DMS153 treated with DMSO at 0.1 percent for 48 hours (cell line): ENCODE measurements around the gene TUBB1.
"Not testable (repeated sequence)": the region's sequence is repeated elsewhere in the genome, so short reads cannot be mapped to it uniquely, and the experiment has no call there.

ENCODE experiments used
- DNase-seq: peaks from one replicate; lab custom pipeline; 2025; ENCODE audit not compliant: unreplicated experiment; lab: John Stamatoyannopoulos, UW

The TUBB1 gene

GRCh38 chr20:59018817-59019216 is 412 bp upstream of the TUBB1 start:
- DNase-seq, result no peak

DNA sequence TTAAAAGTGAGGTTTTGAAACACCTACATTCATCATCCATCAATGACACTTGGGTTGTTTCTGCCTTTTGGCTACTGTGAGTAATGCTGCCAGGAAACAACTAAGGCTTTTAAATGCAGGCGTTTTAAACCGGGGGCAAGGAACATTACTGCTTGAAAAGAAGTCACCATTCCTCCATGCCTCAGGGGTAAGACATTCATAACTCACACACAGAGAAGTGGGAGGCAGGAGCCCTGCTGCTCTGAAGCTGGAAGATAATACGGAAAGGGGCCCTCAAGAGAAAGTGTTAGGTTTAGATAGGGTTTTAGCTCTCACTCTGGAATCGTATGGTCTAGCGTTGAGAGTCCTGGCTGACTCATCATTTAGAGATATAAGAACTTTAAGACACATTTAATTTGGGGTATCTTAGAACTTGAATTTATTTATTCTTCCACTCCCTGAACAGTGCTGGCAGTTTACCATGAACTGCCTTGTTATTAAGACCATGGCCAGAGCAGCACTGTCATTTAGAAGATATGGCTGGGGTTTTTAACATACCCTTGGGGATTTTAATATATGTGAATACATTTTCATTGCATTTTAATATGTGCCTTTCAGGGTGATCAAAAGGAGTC is 1.8 kb downstream of the TUBB1 start:
- DNase-seq, result no peak

GRCh38 chr20:59022754-59023153 is 3.5 kb downstream of the TUBB1 start:
- DNase-seq, result no peak

DNA sequence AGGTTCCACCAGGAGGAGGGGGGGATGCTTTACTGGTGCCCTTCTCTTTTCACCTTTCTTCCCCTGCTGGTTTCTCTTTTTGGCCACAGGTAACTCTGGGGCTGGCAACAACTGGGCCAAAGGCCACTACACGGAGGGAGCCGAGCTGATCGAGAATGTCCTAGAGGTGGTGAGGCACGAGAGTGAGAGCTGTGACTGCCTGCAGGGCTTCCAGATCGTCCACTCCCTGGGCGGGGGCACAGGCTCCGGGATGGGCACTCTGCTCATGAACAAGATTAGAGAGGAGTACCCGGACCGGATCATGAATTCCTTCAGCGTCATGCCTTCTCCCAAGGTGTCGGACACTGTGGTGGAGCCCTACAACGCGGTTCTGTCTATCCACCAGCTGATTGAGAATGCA is 4.4 kb downstream of the TUBB1 start:
- no peak for DNase-seq

GRCh38 chr20:59024111-59024530 is 4.9 kb downstream of the TUBB1 start:
- no peak for DNase-seq

DNA sequence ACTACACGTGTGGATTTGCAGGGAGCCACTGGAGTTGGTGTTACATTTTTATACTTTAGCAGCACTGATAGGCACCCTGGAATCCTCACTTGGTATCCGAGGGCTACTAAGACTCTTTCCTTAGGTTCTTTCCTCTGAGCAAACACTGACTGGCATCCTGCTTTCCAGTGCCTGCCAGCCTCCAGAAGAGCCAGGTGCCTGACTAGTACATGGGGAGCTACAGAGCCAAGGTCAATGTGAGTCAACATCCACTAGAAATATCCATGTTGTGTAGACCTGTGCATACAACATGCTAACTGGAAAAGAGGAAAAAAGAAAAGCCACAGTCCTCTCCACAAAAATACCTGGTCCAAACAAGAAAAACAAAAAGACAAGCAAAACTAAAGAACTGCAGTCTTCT is 5.9 kb downstream of the TUBB1 start:
- no peak for DNase-seq

GRCh38 chr20:59025511-59025910 is 6.3 kb downstream of the TUBB1 start:
- DNase-seq, result no peak

GRCh38 chr20:59026904-59027740 is 7.9 kb downstream of the TUBB1 start:
- DNase-seq, result no peak

DNA sequence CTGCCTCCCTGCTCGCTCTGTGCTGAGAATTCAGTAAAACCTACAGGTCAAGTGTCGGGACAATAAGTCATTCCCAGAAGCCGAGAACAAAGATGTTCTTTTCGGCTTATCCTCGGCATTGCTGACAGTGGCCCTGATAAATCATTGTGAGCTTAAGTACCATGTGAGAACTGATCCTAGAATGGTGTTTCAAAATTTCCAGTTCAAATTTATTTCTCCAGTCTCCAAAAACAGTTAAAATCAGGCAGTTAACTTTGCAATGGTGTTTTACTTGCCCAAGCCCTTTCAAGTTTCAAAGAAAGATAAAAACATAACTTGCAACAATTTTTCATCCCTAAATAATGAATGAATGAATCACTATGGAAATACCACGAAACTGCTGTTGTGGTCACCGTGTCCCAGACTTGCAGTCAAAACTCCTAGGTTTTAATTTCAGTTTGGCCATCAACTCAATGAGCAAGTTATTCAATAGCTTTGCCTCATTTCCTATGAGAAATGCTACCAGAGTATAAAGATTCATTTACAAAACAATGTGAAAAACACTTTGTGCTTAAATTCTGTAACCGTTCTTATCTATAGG is 8.6 kb downstream of the TUBB1 start:
- DNase-seq, result no peak

DNA sequence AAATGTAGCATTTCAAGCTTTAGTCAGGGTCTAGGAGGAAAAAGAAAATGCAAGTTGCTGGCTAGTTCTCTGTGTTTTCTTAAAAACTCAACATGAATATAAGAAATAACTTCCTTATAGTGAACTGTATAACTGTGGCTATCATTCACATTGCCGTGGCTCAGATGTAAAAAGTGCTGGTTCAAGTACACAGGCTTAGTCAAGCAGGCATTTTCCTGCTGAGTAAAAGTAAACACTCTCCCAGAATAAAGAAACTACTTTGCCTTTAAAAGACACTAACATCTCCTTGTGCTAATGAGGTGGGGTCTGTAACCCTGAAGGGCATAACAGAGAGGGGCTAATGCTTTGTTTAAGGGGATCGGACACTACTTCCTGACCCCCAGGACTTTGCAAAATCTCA is 9.6 kb downstream of the TUBB1 start:
- DNase-seq, result no peak

DNA sequence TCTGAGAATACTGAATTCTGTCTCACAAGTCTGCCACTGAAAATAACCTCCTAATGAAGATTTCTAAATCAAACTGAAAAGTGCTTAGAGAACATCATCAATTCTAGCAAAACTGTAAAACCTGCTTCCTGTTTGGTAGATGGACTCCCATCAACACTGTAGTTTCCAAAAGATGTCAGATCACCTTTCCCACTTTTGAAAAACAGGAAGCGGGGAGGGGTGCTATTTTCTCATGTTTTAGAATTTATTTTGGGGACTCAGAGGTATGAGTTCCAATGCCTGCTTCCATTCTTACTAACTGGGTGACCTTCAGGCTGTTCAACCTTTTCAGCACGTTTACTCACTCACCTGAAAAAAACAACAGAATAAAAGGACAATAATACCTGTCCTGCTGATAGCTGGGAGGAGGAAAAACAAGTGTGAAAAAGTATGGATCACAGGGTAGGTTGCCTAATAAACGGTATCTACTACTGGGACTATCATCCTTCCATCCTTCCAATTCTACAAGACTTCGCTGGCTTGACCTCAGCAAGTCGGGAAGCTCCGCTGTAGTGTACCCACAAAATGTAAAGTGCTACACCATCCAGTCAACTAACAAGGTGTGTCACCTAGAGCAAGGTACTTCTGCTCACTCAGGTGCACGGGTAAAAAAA is 11.8 kb downstream of the TUBB1 start:
- DNase-seq, result no peak

- DNase-seq, result no peak
Measured at GRCh38 chr20:59031564-59032022, 12.4 kb downstream of the TUBB1 start.

DNA sequence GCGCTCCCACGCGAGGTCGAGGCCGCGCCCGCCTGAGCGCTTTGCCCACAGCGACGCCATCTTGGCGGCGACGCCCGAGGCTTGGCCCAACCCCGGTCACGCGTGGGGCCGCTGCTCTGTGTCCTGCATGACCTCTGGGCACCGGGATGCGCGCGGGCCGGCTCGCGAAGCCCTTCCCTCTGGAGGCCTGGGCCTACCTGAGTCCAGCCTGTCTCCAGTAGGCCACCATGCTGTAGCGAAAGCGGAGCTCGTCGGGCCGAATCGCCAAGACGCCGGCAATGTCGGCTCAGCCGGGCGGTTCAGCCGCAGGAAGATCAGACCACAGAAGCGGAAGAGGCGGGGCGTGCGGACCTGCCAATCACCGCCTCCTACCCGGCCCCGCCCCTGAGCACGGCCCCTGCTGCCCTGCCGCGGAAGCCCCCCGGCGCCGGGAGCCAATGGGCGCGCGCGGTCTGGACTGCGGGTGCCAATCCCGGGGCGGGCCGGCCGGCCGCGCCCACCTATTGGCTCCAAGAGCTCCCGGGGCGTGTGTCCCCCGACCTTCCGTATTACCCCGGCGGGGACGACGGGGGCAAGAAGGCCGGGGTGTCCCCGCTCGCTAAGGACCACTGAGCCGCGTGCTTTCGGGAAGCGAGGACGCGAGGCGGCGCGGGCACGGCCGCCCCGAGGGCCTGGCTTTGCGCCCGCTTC is 12.9 kb downstream of the TUBB1 start, which contains the start of gene ATP5F1E:
Gene ATP5F1E (minus strand): TSS at position 313 of the 690 bp plus-strand sequence. CDS start 84 bp downstream, at position 229.
- DNase-seq, result peak; percentile 93

DNA sequence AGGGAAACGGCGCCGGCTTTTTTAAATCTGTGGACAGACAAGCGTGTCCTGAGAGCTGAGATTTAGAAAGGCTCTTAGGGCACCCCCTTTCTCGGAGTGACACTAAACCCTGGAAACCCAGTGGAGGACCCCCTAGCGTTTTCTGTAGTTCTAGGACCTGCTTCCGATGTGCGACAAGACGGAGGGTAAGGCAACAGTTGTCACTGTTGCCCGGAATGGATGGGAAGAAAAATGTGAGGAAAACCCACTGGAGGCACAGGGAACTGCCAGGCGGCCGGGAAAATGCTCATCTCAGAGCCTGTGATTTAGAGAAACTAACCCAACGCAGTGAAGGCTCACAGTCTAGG is 13.5 kb downstream of the TUBB1 start:
- DNase-seq, result peak; percentile 51

GRCh38 chr20:59033093-59033492 is 13.9 kb downstream of the TUBB1 start:
- DNase-seq, result no peak

- no peak for DNase-seq
Measured at GRCh38 chr20:59033616-59034165, 14.5 kb downstream of the TUBB1 start.

DNA sequence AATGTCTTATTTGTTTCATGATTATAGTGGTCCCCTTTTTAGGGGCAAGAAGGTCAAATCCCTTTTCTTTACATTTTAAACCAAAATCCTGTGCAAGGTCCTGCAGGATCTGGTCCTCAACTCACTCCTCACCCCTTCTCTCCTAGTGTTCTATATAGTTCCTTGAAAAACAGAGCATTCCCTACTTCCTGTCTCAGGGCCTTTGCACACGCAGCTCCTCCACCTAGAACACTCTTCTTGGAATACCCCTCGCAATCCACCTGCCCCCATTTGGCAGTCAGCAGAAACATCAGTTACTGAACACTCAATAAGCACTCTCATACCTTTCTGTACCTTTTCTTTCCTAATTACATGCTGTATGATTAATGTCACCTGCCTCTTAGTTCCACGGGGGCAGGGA is 16.2 kb downstream of the TUBB1 start:
- no peak for DNase-seq

GRCh38 chr20:59037386-59037785 is 18.2 kb downstream of the TUBB1 start:
- no peak for DNase-seq

- no peak for DNase-seq
Measured at GRCh38 chr20:59039233-59039632, 20.0 kb downstream of the TUBB1 start.

DNA sequence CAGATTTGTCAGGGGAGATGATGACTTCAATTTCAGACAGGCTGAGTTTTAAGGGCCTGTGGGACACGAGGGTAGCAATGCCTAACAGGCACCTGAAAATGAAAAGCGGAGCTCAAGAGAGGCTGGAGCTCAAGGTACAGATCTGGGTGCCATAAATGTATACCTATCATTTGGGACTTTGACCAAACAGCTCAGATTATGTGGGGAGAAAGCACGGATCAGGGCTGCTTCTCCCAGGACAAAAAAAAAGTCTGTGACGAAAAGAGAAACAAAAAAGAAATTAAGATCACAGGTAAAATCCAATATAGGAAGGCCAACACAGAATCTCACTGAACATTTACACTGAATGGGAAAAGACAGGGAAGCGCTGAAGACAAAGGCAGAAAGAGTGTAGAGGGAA is 21.4 kb downstream of the TUBB1 start:
- DNase-seq, result no peak

DNA sequence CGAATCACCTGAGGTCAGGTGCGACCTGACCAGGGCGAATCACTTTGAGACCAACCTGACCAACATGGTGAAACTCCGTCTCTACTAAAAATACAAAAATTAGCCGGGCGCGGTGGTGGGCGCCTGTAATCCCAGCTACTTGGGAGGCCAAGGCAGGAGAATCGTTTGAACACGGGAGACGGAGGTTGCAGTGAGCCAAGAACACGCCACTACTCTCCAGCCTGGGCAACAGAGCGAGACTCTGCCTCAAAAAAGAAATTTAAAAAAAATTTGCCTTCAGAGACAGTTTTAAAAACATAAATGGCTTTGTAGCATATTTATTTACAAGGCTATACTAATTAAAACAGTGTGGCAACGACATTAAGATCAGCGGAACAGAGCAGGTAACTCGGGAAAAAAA is 22.3 kb downstream of the TUBB1 start:
- DNase-seq, result not testable (repeated sequence)
